Epithelial cell of esophagus (primary cell): ENCODE data around the gene WDR81.
"Not testable (repeated sequence)": the region's sequence is repeated elsewhere in the genome, so short reads cannot be mapped to it uniquely, and the experiment has no call there.

Source experiments
- DNase-seq: peaks from one replicate; pipeline ENCODE4 v3.0.0; 2010; ENCODE audit warnings: low read depth
- H3K4me3 ChIP-seq: 2 replicates; pipeline ENCODE4 v1.5.1; 2011; ENCODE audit warnings: mild to moderate bottlenecking, low read length, control low read depth
- TF ChIP-seq, protein P1 (sequence below): IDR thresholded peaks from 2 replicates; pipeline ENCODE4 v1.5.1; 2011; ENCODE audit warnings: low read depth, mild to moderate bottlenecking, low read length, control low read depth, inconsistent platforms; ENCODE audit not compliant: insufficient read depth; ENCODE audit errors: missing control alignments

The WDR81 gene

DNA sequence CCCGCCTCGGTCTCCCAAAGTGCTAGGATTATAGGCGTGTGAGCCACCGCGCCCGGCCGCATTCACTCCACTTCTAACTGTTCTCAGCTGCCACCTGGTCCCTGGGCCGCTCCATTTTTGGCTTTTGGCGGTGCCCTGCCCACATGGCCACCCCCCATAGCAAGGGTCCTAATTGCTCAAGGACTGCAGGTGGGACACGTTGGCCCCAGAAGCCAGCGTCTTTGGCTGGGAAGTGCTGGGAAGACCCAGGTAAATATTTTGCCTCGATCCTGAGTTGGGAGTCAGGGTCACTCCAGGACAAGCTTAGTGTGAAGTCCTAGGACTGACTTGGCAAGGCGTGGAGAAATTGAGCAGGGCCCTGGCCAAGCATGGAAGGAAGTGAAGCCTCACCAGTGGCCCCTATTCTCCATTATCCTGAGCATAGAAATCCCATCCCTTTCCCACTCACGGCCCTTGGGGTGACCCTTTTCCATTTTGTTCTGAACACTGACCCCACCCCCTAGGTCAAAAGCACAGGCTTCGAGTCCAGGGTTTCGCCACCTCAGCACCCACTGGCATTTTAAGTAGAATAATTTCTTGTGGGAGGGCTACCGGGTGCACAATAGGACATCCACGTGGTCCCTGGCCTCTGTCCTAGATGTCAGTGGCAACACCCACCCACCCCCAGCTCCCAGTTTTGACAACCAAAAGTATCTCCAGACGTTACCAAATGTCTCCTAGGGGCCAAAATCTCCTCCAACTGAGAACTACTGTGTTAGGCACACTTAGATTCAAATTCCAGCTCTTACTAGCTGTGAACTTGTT lies 5.9 kb upstream of the WDR81 start:
- no peak overlapping the region for H3K4me3 ChIP-seq
- TF ChIP-seq, protein P1, sequence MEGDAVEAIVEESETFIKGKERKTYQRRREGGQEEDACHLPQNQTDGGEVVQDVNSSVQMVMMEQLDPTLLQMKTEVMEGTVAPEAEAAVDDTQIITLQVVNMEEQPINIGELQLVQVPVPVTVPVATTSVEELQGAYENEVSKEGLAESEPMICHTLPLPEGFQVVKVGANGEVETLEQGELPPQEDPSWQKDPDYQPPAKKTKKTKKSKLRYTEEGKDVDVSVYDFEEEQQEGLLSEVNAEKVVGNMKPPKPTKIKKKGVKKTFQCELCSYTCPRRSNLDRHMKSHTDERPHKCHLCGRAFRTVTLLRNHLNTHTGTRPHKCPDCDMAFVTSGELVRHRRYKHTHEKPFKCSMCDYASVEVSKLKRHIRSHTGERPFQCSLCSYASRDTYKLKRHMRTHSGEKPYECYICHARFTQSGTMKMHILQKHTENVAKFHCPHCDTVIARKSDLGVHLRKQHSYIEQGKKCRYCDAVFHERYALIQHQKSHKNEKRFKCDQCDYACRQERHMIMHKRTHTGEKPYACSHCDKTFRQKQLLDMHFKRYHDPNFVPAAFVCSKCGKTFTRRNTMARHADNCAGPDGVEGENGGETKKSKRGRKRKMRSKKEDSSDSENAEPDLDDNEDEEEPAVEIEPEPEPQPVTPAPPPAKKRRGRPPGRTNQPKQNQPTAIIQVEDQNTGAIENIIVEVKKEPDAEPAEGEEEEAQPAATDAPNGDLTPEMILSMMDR: no peak
- no peak for DNase-seq

DNA sequence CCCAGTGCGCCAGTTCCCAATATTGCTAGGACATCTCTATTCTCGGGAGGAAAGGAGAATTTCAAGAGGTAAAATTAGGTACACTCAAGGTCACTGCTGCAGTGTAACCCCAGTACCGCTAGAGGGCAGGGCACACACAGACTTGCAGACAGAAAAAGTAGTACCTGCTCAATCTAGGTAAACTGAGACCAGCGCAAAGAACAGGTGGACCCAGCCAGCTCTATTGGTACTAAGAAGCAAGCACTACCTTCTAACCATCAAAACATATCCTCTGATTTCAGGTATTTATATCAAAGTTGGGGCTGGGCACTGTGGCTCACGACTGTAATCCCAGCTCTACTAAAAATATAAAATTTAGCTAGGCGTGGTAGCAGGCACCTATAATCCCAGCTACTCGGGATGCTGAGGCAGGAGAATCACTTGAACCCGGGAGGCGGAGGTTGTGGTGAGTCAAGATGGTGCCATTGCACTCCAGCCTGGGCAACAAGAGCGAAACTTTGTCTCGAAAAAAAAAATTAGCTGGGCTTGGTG lies 3.6 kb upstream of the WDR81 start:
- peak; percentile 71 for DNase-seq
- TF ChIP-seq, protein P1: peak; percentile 99

DNA sequence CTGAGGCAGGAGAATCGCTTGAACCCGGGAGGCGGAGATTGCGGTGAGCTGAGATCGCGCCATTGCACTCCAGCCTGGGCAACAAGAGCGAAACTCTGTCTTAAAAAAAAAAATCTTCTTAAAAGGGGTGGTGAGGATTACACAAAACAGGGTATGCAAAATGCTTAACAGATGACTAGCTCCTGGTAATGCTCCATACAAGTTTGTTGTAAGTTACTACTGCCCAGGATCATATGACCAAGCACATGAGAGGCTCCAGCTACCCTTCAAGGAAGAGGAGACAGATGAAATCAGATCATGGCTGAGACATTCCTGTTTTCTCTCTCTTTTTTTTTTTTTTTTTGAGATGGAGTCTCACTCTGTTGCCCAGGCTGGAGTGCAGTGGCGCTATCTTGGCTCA lies 2.5 kb upstream of the WDR81 start:
- H3K4me3 ChIP-seq: not testable (repeated sequence)
- DNase-seq: peak; percentile 35

More for the DNA sequence above, 3.6 kb upstream of the WDR81 start:
- no peak overlapping the region for H3K4me3 ChIP-seq

DNA sequence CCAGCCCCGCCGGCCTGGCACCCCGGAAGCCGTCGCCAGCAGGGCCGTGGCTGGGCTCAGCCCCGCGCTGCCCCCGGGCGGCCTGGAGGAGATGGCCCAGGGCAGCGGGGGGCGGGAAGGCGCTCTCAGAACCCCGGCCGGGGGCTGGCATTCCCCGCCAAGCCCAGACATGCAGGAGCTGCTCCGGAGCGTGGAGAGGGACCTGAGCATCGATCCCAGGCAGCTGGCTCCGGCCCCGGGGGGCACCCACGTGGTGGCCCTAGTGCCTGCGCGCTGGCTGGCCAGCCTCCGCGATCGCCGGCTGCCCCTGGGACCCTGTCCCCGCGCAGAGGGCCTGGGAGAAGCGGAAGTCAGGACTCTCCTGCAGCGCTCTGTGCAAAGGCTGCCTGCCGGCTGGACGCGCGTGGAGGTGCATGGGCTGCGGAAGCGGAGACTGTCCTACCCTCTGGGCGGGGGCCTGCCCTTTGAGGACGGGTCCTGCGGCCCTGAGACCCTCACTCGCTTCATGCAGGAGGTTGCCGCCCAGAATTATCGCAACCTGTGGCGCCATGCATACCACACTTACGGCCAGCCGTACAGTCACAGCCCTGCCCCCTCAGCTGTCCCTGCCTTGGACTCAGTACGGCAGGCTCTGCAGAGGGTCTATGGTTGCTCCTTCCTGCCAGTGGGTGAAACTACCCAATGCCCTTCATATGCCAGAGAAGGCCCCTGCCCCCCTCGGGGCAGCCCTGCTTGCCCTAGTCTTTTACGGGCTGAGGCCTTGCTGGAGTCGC lies 551 bp downstream of the WDR81 start:
- TF ChIP-seq, protein P1: no peak
- H3K4me3 ChIP-seq: peak overlapping the region; percentile 60
- no peak for DNase-seq

DNA sequence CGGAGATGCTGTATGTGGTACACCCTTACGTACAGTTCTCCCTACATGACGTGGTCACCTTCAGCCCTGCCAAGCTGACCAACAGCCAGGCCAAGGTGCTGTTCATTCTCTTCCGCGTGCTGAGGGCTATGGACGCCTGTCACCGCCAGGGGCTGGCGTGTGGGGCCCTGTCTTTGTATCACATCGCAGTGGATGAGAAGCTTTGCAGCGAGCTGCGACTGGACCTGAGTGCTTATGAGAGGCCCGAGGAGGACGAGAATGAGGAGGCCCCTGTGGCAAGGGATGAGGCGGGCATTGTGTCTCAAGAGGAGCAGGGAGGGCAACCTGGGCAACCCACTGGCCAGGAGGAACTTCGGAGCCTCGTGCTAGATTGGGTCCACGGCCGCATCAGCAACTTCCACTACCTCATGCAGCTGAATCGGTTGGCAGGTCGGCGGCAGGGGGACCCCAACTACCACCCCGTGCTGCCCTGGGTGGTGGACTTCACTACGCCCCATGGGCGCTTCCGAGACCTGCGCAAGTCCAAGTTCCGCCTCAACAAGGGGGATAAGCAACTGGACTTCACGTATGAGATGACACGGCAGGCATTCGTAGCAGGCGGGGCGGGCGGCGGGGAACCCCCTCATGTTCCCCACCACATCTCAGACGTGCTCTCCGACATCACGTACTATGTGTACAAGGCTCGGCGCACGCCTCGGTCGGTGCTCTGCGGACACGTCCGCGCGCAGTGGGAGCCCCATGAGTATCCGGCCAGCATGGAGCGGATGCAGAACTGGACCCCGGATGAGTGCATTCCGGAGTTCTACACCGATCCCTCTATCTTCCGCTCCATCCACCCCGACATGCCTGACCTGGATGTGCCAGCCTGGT lies 1.4 kb downstream of the WDR81 start:
- DNase-seq: no peak
- TF ChIP-seq, protein P1: no peak
- H3K4me3 ChIP-seq: peak overlapping the region; percentile 60

DNA sequence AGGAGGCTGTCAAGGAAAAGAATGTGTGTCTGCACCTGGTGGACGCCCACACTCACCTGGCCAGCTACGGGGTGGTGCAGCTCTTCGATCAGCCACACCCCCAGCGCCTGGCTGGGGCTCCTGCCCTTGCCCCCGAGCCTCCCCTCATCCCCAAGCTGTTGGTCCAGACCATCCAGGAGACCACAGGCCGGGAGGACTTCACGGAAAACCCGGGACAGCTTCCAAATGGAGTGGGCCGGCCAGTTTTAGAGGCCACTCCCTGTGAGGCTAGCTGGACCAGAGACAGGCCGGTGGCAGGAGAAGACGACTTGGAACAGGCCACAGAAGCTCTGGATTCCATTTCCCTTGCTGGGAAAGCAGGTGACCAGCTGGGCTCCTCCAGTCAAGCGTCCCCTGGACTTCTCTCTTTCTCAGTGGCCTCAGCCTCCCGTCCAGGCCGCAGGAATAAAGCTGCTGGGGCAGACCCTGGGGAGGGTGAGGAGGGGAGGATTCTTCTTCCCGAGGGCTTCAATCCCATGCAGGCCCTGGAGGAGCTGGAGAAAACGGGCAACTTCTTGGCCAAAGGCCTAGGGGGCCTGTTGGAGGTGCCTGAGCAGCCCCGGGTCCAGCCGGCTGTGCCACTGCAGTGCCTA lies 2.2 kb downstream of the WDR81 start:
- no peak for DNase-seq
- TF ChIP-seq, protein P1: no peak
- no peak overlapping the region for H3K4me3 ChIP-seq
